Measurements from ENCODE around the gene KEL.

The KEL gene

GRCh38 chr7:142930126-142930730 is 31.9 kb downstream of the KEL start:
- DNase-seq (ENCODE audit: low read depth in 2 of 3, low spot score in 2 of 3): no peak

GRCh38 chr7:142927949-142928348 is 34.2 kb downstream of the KEL start:
- no peak for DNase-seq (ENCODE audit: low read depth in 2 of 3, low spot score in 2 of 3)

GRCh38 chr7:142927085-142927745 is 34.9 kb downstream of the KEL start:
- no peak for DNase-seq (ENCODE audit: low read depth in 2 of 3, low spot score in 2 of 3)

- no peak for DNase-seq (ENCODE audit: low read depth in 2 of 3, low spot score in 2 of 3)
Measured at GRCh38 chr7:142925413-142925812, 36.8 kb downstream of the KEL start.

GRCh38 chr7:142923391-142923790 is 38.8 kb downstream of the KEL start:
- no peak for DNase-seq (ENCODE audit: low read depth in 2 of 3, low spot score in 2 of 3)

- DNase-seq (ENCODE audit: low read depth in 2 of 3, low spot score in 2 of 3): no peak
Measured at GRCh38 chr7:142919656-142920055, 42.5 kb downstream of the KEL start.

GRCh38 chr7:142918901-142919300 is 43.3 kb downstream of the KEL start:
- no peak for DNase-seq (ENCODE audit: low read depth in 2 of 3, low spot score in 2 of 3)

- no peak for DNase-seq (ENCODE audit: low read depth in 2 of 3, low spot score in 2 of 3)
Measured at GRCh38 chr7:142917447-142917846, 44.7 kb downstream of the KEL start.

- DNase-seq (ENCODE audit: low read depth in 2 of 3, low spot score in 2 of 3): no peak
Measured at GRCh38 chr7:142916508-142916907, 45.7 kb downstream of the KEL start.

- no peak for DNase-seq (ENCODE audit: low read depth in 2 of 3, low spot score in 2 of 3)
Measured at GRCh38 chr7:142915315-142915714, 46.8 kb downstream of the KEL start.

- no peak for DNase-seq (ENCODE audit: low read depth in 2 of 3, low spot score in 2 of 3)
Measured at GRCh38 chr7:142914121-142914520, 48.0 kb downstream of the KEL start.

GRCh38 chr7:142913566-142913965 is 48.6 kb downstream of the KEL start:
- no peak for DNase-seq (ENCODE audit: low read depth in 2 of 3, low spot score in 2 of 3)

- no peak for DNase-seq (ENCODE audit: low read depth in 2 of 3, low spot score in 2 of 3)
Measured at GRCh38 chr7:142913051-142913450, 49.1 kb downstream of the KEL start.

- no peak for DNase-seq (ENCODE audit: low read depth in 2 of 3, low spot score in 2 of 3)
Measured at GRCh38 chr7:142910481-142910880, 51.7 kb downstream of the KEL start.

GRCh38 chr7:142910031-142910433 is 52.1 kb downstream of the KEL start:
- DNase-seq (ENCODE audit: low read depth in 2 of 3, low spot score in 2 of 3): no peak

GRCh38 chr7:142908921-142909890 is 53.0 kb downstream of the KEL start:
- no peak for DNase-seq (ENCODE audit: low read depth in 2 of 3, low spot score in 2 of 3)

GRCh38 chr7:142908290-142908689 is 53.9 kb downstream of the KEL start:
- DNase-seq (ENCODE audit: low read depth in 2 of 3, low spot score in 2 of 3): no peak

GRCh38 chr7:142906643-142907042 is 55.5 kb downstream of the KEL start:
- DNase-seq (ENCODE audit: low read depth in 2 of 3, low spot score in 2 of 3): no peak

- no peak for DNase-seq (ENCODE audit: low read depth in 2 of 3, low spot score in 2 of 3)
Measured at GRCh38 chr7:142905759-142906158, 56.4 kb downstream of the KEL start.

GRCh38 chr7:142904128-142904527 is 58.0 kb downstream of the KEL start:
- DNase-seq (ENCODE audit: low read depth in 2 of 3, low spot score in 2 of 3): no peak

- no peak for DNase-seq (ENCODE audit: low read depth in 2 of 3, low spot score in 2 of 3)
Measured at GRCh38 chr7:142901426-142902259, 60.5 kb downstream of the KEL start.

Data from activated CD8-positive, alpha-beta memory T cell treated with anti-CD3 and anti-CD28 coated beads for 48 hours (primary cell).